Measurements from ENCODE around the gene CIAO1. TPM values are rescaled to one million over a fixed set of nuclear protein-coding genes. Genes with fewer than 3 reads are reported as not detected.
"Not testable (repeated sequence)": the region's sequence is repeated elsewhere in the genome, so short reads cannot be mapped to it uniquely, and the experiment has no call there.

CIAO1 gene
- total RNA-seq, 2 experiments from 2014 or later = 69.7 to 73.9 TPM

GRCh38 chr2:96241900-96242611 is 24.0 kb upstream of the CIAO1 start:
- Mint-ChIP-seq H3K4me3 (peak overlapping the region; percentile 52), H3K27me3 (no peaks in the 10 kb centered on the region), H3K4me1 (peaks cover 41% of the 10 kb centered on the region), H3K9me3 (no peaks in the 10 kb centered on the region), H3K27ac (peak overlapping the region; percentile 91), H3K36me3 (peaks cover 10% of the 10 kb centered on the region)
- DNase-seq = peak; percentile 62

- Mint-ChIP-seq H3K36me3 (peaks cover 10% of the 10 kb centered on the region), H3K4me1 (peaks cover 44% of the 10 kb centered on the region), H3K27ac (no peak overlapping the region), H3K4me3 (no peak overlapping the region), H3K27me3 (no peaks in the 10 kb centered on the region), H3K9me3 (no peaks in the 10 kb centered on the region)
- no peak for DNase-seq
Measured at GRCh38 chr2:96243843-96244242, 22.2 kb upstream of the CIAO1 start.

- peaks cover 12% of the 10 kb centered on the region for H3K36me3 Mint-ChIP-seq
- no peak overlapping the region for H3K4me3 Mint-ChIP-seq
- H3K9me3 Mint-ChIP-seq = no peaks in the 10 kb centered on the region
- H3K27ac Mint-ChIP-seq = peak overlapping the region; percentile 62
- peaks cover 41% of the 10 kb centered on the region for H3K4me1 Mint-ChIP-seq
- no peak for DNase-seq
- no peaks in the 10 kb centered on the region for H3K27me3 Mint-ChIP-seq
Measured at GRCh38 chr2:96245609-96246390, 20.2 kb upstream of the CIAO1 start.

- no peaks in the 10 kb centered on the region for H3K27me3 Mint-ChIP-seq
- H3K36me3 Mint-ChIP-seq = peaks cover 12% of the 10 kb centered on the region
- H3K4me3 Mint-ChIP-seq = no peak overlapping the region
- H3K4me1 Mint-ChIP-seq = peaks cover 35% of the 10 kb centered on the region
- DNase-seq = no peak
- H3K27ac Mint-ChIP-seq = no peak overlapping the region
- no peaks in the 10 kb centered on the region for H3K9me3 Mint-ChIP-seq
Measured at GRCh38 chr2:96247009-96247408, 19.0 kb upstream of the CIAO1 start.

- no peak for DNase-seq
- Mint-ChIP-seq H3K4me3 (no peak overlapping the region), H3K27me3 (no peaks in the 10 kb centered on the region), H3K9me3 (no peaks in the 10 kb centered on the region), H3K27ac (peak overlapping the region; percentile 72), H3K4me1 (peaks cover 26% of the 10 kb centered on the region), H3K36me3 (peaks cover 7% of the 10 kb centered on the region)
Measured at GRCh38 chr2:96247896-96248295, 18.1 kb upstream of the CIAO1 start.

- H3K9me3 Mint-ChIP-seq = no peaks in the 10 kb centered on the region
- H3K36me3 Mint-ChIP-seq = peaks cover 5% of the 10 kb centered on the region
- H3K27ac Mint-ChIP-seq = no peak overlapping the region
- H3K27me3 Mint-ChIP-seq = no peaks in the 10 kb centered on the region
- DNase-seq = no peak
- no peak overlapping the region for H3K4me3 Mint-ChIP-seq
- peaks cover 24% of the 10 kb centered on the region for H3K4me1 Mint-ChIP-seq
Measured at GRCh38 chr2:96248624-96249023, 17.4 kb upstream of the CIAO1 start.

- Mint-ChIP-seq H3K27ac (peak overlapping the region; percentile 0), H3K27me3 (no peaks in the 10 kb centered on the region), H3K4me3 (no peak overlapping the region), H3K4me1 (peaks cover 24% of the 10 kb centered on the region), H3K9me3 (no peaks in the 10 kb centered on the region), H3K36me3 (peaks cover 7% of the 10 kb centered on the region)
- no peak for DNase-seq
Measured at GRCh38 chr2:96249654-96250053, 16.4 kb upstream of the CIAO1 start.

- DNase-seq = no peak
- Mint-ChIP-seq H3K27ac (peak overlapping the region; percentile 75), H3K4me3 (no peak overlapping the region), H3K4me1 (peaks cover 26% of the 10 kb centered on the region), H3K36me3 (peaks cover 8% of the 10 kb centered on the region), H3K27me3 (no peaks in the 10 kb centered on the region), H3K9me3 (no peaks in the 10 kb centered on the region)
Measured at GRCh38 chr2:96250188-96250587, 15.8 kb upstream of the CIAO1 start.

GRCh38 chr2:96251721-96252292 is 14.2 kb upstream of the CIAO1 start:
- Mint-ChIP-seq H3K36me3 (peaks cover 20% of the 10 kb centered on the region), H3K4me1 (peaks cover 29% of the 10 kb centered on the region)
- DNase-seq = no peak

GRCh38 chr2:96252526-96252925 is 13.5 kb upstream of the CIAO1 start:
- H3K27me3 Mint-ChIP-seq = no peaks in the 10 kb centered on the region
- peaks cover 23% of the 10 kb centered on the region for H3K36me3 Mint-ChIP-seq
- no peak overlapping the region for H3K4me3 Mint-ChIP-seq
- no peak overlapping the region for H3K27ac Mint-ChIP-seq
- DNase-seq = no peak
- H3K9me3 Mint-ChIP-seq = no peaks in the 10 kb centered on the region
- H3K4me1 Mint-ChIP-seq = peaks cover 32% of the 10 kb centered on the region

More at GRCh38 chr2:96251721-96252292, 14.2 kb upstream of the CIAO1 start:
- Mint-ChIP-seq H3K9me3 (no peaks in the 10 kb centered on the region), H3K27me3 (no peaks in the 10 kb centered on the region), H3K27ac (peak overlapping the region; percentile 47), H3K4me3 (no peak overlapping the region)

- DNase-seq = no peak
- Mint-ChIP-seq H3K27ac (no peak overlapping the region), H3K4me1 (peaks cover 33% of the 10 kb centered on the region), H3K36me3 (peaks cover 25% of the 10 kb centered on the region), H3K9me3 (no peaks in the 10 kb centered on the region), H3K27me3 (no peaks in the 10 kb centered on the region), H3K4me3 (no peak overlapping the region)
Measured at GRCh38 chr2:96253006-96253405, 13.0 kb upstream of the CIAO1 start.

GRCh38 chr2:96254571-96254970 is 11.5 kb upstream of the CIAO1 start:
- DNase-seq = no peak
- H3K4me3 Mint-ChIP-seq = no peak overlapping the region
- H3K4me1 Mint-ChIP-seq = peaks cover 44% of the 10 kb centered on the region
- H3K36me3 Mint-ChIP-seq = peaks cover 25% of the 10 kb centered on the region
- no peak overlapping the region for H3K27ac Mint-ChIP-seq
- no peaks in the 10 kb centered on the region for H3K9me3 Mint-ChIP-seq
- no peaks in the 10 kb centered on the region for H3K27me3 Mint-ChIP-seq

GRCh38 chr2:96256611-96257113 is 9.4 kb upstream of the CIAO1 start:
- no peak for DNase-seq
- Mint-ChIP-seq H3K4me3 (peak overlapping the region; percentile 54), H3K27ac (peak overlapping the region; percentile 70), H3K9me3 (no peaks in the 10 kb centered on the region), H3K36me3 (peaks cover 27% of the 10 kb centered on the region), H3K27me3 (no peaks in the 10 kb centered on the region), H3K4me1 (peaks cover 56% of the 10 kb centered on the region)

- DNase-seq, H3K4me3 Mint-ChIP-seq, H3K9me3 Mint-ChIP-seq, H3K27me3 Mint-ChIP-seq: not testable (repeated sequence)
- H3K4me1 Mint-ChIP-seq = peaks cover 57% of the 10 kb centered on the region
- H3K27ac Mint-ChIP-seq = peak overlapping the region; percentile 70
- peaks cover 27% of the 10 kb centered on the region for H3K36me3 Mint-ChIP-seq
Measured at GRCh38 chr2:96257744-96258143, 8.3 kb upstream of the CIAO1 start.
